Embryonic facial prominence (tissue), 1 donor: ENCODE results near the gene LIMS1.
A peak's percentile ranks its signal among the peaks of the same experiment; 100 is the strongest.
"Not testable (repeated sequence)": the region's sequence is repeated elsewhere in the genome, so short reads cannot be mapped to it uniquely, and the experiment has no call there.

Source experiments
- DNase-seq: peaks from one replicate; pipeline ENCODE4 v3.0.0-alpha.2; 2016; ENCODE audit errors: extremely low spot score

The LIMS1 gene, protein sequence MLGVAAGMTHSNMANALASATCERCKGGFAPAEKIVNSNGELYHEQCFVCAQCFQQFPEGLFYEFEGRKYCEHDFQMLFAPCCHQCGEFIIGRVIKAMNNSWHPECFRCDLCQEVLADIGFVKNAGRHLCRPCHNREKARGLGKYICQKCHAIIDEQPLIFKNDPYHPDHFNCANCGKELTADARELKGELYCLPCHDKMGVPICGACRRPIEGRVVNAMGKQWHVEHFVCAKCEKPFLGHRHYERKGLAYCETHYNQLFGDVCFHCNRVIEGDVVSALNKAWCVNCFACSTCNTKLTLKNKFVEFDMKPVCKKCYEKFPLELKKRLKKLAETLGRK

DNA sequence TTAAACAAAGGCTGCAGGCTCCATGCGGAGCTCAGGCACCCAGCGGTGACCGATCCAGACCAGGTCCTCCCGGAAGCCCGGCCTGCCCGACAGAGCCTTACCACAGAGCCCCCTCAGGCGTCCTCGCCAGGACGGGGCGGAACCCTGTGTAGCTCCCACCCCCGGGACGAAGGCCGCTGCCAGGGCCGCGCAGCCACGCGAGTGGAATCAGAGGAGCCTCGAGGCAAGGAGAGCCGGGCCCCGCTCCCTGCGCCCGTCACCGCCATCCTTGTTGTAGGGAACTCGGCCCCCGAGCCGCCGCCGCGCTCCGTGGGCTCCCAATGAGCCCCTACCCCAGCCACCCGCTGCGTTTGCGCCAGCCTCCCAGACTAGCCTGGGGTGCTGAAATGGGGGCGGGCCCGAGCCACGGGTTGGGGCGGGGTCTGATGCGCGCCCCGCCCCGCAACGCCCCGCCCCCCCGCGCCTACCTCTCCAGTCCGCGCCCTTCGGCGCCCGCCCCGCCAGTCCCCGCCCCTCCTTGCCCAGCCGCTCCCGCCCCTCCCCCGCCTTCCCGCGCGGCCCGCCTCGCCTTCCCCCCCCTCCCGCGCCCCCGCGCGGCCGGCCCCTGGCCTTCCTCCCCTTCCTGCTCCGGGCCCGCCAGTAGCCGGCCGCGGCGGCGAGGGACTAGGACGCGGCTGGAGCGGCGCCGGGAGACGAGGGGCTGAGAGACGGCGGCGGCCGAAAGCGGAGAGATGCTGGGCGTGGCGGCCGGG, at the start of gene LIMS1:
Gene LIMS1, plus strand, starts transcription at position 639 of the 752 bp plus-strand sequence. Its CDS starts 93 bp downstream, at position 732.
- peak; percentile 83 for DNase-seq

DNA sequence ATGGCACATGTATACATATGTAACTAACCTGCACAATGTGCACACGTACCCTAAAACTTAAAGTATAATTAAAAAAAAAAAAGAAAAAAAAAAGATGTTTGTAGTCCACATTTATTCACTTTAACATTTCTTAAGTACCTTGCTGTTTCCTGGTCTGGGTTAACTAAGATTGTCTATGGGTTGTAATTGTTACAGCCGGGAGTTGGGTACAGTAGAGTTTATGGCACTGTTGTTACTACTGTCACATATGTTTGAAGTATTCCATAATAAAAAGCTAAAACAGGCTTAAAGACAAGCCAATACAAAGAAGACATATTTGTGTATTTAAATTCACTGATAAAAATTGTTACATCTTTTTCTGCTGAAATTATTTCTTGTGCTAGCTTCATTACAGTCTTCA, 49.0 kb upstream of the LIMS1 start:
- DNase-seq: no peak

DNA sequence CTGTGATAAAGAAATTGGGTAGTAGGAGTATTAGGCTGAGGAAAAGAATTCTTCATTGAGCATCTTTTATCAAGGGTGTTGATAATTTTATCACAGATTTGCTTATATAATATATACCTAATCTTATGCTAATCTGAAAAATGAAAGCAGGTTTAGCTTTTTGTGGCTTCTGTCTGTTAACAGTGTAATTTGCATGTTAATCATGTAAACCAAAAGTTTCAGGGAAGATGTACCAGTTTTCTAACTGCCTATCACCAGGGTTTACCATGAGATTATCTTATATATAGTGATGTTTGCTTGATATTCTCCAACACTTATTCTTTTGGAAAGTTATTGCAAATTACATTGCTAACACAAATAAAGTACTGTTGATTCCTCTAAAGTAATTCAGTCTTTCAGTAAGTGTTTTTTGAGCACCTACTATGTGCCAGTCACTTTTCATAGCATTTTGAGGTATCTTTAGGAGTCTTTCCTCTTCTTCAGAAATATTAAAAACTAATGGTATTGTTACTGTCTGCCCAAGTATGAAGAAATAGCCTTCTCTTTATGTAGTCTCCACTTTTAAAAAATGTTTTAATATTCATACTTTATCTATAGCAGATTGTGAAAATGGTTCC, 43.7 kb upstream of the LIMS1 start:
- no peak for DNase-seq

DNA sequence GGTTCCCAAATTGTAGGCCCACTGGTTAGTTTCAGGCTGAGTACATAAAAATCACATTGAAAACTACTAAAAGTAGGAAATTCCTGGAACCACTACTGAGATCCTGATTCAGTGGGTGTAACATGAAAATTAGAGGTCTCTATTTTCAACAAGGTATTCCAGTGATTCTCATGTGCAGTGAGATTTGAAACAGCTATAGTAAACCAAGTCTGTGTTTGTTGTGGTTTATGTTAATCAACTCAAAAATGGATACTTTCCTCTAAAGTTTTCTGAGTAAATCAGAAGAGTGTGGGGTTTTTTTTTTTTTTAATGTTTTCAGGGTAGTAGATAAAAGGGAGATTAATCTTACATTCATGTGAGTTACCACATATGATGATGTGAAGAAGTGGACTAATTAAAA, 42.4 kb upstream of the LIMS1 start:
- DNase-seq: no peak

DNA sequence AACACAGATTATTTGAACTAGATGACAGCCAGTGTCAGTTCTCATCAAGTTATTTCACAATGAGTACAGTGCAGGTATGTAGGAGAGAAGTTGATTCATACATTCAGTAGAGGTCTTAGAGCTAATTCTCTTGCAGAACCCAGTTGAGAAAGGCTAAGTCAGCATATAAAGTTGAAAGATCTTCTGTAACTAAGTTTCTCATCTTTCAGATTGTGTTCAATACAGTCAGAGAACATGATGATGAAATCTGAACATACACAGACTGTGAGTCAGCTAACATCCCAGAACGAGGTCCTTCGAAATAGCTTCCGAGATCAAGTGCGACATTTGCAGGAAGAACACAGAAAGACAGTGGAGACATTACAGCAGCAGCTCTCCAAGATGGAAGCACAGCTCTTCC, 41.9 kb upstream of the LIMS1 start:
- no peak for DNase-seq

DNA sequence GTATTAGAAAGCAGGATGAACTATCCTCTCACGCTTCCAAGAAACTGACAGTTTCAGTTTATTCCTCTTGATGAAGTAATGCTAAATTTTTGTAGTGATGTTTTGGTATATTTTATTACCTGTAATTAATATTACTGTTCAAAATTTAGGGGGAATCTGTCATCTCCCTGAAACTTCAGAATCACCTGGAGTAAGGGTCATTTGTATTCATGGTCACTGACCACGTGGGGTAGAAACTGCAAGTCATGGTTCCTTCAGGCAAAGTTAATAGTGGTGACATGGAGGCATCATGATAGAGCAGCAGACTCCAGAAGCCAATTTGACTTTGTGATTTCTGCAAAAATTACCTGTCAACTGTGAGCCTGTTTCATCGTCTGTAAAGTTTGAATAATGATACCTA, 38.1 kb upstream of the LIMS1 start:
- DNase-seq: not testable (repeated sequence)

DNA sequence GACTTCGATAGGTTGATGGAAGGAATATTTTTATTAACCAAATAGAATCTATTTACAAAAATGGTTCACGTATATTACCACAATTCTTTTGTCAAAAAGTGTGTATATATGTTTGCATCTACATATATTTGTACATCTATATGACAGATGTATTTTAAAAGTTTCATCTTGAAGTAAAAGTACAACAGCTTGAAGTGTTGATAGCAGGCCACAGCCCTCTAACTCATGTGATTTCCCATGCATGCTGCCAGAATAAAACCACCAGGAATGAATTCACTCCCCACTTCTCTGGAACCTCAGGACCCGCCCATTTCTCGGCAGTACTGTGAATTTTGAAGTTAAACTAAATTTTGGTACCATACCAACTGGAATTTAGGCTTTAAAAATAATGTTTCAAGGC, 26.6 kb upstream of the LIMS1 start:
- not testable (repeated sequence) for DNase-seq

DNA sequence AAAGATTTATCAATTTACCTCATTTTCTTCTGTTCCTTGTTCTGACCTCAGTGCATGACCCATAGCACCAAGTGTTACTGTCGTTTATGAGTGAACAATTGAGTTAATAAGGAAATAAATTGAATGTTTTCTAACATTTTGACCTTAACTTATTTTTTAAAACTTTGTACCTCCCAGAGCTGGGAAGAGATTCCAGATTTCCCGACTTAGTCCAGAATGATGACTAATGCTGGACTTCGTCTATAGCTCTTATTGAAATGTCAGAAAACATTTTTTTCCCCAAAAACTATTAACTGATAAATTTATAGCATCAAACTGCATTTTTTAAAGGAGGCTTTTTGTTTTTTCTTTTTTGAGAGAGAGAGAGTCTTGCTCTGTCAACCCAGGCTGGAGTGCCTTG, 21.8 kb upstream of the LIMS1 start:
- not testable (repeated sequence) for DNase-seq

DNA sequence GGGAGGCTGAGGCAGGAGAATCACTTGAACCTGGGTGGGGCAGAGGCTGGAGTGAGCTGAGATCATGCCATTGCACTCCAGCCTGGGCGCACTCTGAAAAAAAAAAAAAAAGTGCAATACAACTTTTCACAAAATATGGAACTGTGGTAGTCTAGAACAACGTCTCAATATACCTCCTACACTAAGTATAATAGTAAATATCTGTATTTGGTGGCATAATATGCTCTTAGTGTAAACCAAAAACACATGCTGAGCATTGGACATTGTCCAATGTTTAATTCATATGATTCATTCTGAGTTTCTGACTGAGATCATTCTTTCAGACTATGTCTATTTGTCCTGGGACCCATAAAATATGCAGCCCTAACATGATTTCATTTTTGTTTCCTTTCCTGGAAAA, 19.8 kb upstream of the LIMS1 start:
- not testable (repeated sequence) for DNase-seq

DNA sequence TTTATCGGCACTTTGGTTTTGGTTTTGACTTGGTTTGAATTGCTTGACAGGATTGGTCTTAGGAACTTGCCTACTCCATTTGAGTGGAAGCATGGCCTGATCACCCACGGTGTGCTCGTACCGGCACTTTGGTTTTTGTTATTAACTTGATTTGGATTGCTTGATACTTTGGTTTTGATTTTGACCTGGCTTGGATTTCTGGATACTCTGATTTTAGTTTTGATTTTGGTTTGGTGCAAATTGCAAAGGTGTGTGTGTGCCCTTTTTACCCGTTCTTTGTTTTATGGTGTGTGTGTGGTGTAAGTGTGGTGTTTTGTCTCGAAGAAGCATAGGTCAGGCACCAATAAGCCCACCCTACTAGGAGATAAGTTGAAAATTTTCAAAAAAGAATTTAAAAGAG, 9.6 kb upstream of the LIMS1 start:
- not testable (repeated sequence) for DNase-seq

DNA sequence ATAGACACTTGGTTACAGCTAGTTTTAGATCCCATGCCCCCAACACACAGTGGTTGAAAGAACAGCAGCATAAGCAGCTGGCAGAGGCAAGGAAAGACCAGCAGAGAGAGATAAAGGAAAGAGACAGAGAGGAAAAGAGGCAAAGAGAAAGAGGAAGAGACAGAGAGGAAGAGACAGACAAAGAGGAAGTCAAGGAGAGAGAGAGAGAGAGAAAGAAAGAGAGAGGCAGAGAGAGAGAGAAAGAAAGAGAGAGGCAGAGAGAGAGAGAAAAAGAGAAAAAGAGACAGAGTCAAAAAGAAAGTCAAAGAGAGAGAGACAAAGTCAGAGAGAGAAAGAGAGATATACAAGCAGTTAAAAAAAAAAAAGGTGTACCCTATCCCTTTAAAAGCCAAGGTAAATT, 9.0 kb upstream of the LIMS1 start:
- not testable (repeated sequence) for DNase-seq

DNA sequence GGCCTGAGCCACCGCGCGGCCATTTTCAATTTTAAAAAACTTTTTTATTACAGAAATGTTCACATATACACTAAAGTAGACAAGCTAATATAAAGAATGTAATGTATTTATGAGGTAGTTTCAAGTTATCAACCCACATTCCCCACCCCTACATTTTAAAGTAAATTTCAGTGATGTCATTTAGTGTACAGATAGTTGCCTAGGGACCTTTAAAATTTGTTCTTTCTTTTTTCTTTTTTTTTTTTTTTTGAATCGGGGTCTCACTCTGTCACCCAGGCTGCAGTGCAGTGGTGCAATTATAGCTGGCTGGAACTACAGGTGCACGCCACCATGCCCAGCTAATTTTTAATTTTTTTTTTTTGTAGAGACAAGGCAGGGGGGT, 2.6 kb upstream of the LIMS1 start:
- DNase-seq: no peak

DNA sequence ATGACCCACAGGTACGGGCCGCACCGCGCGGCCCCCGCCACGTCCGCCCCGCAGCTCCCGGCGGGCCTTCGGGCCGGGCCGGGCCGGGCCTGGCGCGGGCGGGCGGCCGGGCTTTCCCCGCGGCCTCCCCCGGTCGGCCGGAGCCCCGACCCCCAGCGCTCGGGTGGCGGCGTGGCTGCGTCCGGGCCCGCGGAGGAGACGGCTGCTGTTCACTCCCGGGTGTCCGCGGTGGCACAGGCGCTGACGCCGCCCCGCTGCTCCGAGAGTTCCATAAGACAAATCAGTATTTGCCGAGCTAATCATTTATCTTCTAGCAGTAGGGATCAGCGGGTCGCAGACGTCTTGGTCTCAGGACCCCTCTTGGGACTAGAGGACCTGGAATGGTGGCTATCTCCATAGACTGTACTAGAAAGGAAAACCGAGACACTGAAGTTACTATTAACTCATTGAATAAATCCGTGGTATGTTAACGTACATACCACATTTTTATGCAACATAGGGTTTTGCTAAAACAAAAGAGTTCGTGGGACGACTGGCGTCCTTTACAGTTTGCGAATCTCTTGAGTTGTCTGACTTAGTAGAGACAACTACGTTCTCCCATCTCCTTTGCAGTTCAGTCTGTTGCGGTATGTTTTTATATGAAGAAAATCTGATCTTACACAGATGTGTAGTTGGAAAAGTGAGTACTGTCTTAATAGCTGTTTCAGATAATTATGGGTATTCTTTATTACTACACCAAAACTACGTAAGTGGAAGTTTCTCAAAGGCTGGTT, 500 bp downstream of the LIMS1 start:
- no peak for DNase-seq

DNA sequence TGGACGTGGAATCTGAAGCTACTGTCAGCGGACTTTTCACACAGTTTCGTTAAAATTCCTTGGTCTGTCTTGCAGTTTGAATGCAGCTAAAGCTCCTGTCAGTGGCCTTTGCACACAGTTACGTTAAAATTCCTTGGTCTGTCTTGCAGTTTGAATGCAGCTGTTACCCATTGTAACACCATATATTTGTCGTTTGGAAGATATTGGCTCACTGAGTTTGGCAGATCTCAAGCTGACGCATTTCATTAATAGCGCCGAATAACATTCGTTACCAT, 1.0 kb downstream of the LIMS1 start:
- DNase-seq: no peak

DNA sequence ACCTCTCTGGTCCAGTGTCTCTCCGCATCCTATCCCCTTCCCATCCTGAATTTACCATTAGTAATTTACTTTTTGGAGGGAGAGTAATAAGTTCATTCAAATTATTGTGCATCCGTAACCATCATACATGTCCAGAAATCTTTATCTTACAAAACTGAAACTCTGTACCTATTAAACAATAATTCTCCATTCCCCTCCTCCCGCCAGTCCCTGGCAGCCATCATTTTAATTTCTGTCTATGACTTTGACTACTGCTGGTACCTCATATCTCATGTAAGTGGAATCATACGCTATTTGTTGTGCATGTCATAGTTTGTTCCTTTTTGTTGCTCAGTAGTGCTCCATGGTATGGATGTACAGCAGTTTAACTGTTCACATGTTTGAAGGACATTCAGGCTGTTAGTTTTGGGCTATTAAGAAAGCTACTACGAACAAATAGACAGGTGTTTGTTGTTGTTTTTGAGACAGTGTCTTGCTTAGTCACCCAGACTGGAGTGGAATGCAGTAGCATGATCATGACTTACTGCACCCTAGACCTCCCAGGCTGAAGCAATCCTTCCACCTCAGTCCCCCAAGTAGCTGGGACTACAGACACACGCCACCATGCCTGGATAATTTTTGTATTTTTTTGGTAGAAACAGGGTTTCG, 2.0 kb downstream of the LIMS1 start:
- DNase-seq: no peak

DNA sequence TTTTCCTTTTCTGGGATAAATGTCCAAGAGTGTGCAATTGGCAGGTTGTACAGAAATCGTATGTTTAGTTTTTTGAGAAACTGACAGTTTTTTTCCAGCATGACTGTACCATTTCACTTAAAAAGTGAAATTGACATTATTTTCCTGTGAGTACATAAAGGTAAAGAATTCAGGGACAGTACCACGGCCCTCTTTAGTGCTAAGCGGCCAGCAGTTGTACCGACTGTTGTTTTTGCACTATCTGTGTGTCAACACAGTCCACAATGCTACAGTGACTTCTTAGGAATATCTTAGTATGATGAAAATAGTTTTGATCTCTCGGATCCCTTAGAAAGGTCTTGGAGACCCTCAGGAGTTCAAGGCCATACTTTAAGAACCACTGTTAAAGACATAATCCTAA, 2.6 kb downstream of the LIMS1 start:
- DNase-seq: no peak

DNA sequence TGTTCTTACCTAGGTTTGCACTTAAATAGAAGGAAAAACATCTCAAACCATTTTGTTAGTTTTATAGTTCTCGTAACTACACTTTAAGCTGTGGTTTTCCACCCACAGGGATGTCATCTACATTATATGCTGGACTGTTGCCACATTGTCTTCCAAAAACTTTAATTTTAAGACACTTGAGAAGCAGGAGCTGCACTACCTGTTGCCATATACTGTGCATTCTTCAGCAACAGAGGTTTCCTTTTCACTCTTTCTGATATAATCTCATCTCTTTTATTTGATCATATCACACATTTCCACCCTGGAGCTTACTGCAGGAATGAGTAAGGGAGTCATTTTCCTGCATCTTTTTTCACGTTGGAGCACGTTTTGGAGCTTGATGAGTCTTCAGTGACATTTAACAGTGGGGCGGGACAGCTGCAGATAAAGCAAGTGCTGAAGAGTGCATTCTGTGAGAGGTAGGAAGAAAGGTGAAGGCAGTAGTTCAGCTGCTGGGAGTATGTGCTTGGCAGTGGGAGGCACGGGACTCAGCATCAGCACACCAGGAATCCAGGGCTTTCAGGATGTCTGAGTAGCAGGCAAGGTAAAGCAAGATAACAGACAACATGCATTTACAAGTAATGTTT, 3.8 kb downstream of the LIMS1 start:
- DNase-seq: no peak

DNA sequence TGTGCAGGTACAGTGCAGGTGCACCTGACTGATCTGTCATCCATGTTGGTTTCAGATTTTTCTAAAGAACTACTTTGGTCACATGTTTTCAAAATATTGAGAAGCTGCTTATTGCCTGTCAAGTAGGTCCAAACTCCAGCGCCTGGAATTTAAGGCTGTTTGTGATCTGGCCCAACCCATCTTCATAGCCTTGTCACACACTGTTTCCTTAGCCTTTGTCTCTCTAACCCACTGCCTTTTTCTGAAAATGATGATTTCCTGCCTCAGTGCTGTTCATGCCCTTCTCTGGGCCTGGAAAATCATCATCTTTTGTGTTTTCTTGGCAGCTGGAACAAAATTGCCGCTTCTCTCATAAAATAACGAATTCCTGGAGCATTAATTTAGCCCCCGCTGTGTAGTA, 7.2 kb downstream of the LIMS1 start:
- no peak for DNase-seq

DNA sequence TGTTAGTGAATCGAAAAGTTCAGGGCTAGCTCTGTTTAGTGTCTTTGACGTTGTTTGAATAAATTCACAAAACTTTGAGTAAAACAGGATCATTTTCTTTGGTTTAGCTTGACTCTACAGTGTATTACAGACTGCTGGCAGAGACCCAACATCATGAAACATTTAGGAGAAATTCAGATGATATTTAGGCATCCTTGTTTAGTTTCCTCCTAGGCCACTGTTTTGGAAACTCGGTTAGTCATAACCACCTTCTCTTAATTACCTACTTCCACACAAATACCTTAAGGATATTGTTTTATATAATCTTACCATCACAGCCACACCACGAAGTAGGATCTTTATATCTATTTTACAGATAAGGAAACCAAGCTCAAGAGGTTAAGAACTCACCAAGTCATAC, 7.8 kb downstream of the LIMS1 start:
- DNase-seq: peak; percentile 42

DNA sequence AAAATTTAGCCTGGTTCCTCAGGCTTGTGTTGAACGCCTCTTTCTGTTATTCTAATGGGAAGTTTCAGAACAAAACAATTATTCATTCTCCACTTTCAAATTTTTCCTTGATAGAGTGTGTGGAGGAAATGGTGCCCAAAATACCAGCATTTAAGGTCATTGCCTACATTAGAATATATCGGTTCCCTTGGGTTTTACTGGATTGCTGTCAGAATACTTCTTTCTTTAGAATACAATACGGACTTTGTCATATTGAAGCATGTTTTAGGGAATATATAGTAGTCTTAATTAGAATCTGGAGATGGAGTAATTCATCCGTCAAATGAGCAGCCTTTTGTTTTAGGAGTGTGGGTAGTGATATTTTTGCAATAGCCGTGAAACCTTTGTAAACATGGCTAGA, 13.3 kb downstream of the LIMS1 start:
- no peak for DNase-seq

DNA sequence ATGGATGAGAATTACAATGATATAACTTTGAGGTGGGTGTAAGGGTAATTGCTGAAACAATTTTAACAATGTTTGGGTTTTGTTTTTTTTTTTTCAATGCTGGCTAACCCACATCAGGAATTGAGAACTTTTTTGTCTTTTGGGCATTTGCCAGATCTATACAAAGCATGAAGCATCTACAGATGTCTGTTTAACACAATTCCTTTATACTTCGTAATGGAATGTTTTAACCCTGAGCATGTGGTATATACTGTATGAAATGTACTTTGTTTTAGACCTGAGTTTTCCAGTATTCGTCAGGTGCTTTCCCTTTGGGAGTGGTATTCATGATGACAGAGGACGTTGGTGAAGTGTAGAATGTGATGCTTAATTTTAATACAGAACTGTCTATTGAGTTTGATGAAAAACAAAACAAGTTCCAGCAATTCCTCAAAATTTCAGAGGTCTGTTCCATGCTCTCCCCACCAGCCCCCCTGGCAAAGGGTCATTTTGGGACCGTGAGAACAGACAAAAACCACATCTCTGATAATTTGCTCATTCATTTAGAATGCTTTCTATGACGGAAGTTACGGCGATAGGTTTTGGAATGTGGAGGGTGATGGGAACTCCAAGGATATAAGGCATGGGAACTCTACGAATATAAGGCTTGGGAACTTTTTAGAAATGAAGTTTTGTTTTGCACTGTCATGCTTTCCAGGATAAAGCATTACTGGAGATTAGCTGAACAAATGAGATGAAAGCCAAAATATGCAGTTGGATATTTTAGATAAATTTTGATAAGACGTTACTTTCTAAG, 14.1 kb downstream of the LIMS1 start:
- no peak for DNase-seq
